GM23248 (cell line): ENCODE measurements around the gene CRCP.

Experiments
- EZH2 ChIP-seq: fragments of 200-600 bp; sonication (generic); IDR thresholded peaks from 2 replicates; pipeline ENCODE4 v1.6.1; 2018; ENCODE audit warnings: antibody characterized with exemption, mild to moderate bottlenecking; ENCODE audit not compliant: insufficient read depth, poor library complexity, severe bottlenecking
- EZH2phosphoT487 ChIP-seq: fragments of 200-600 bp; sonication (generic); IDR thresholded peaks from 2 replicates; pipeline ENCODE4 v1.6.1; 2018; ENCODE audit warnings: antibody characterized with exemption, moderate library complexity, mild to moderate bottlenecking, low read depth; ENCODE audit not compliant: insufficient read depth

- TF ChIP-seq EZH2phosphoT487: no peak
- no peak for TF ChIP-seq EZH2
Observed at GRCh38 chr7:66176914-66177313, 62.3 kb downstream of the CRCP start.
